Thymus (tissue), 11 donors: ENCODE measurements around the gene PDCD4. TPM values are rescaled to one million over a fixed set of nuclear protein-coding genes. Genes with fewer than 3 reads are reported as not detected.

Experiments
- DNase-seq, 9 donors: peaks; one replicate each; pipeline ENCODE4 v3.0.0-alpha.2; 2013; ENCODE audit warnings: low spot score in 9 of 9, low read depth in 6 of 9, missing footprints in 1 of 9
- H3K27ac ChIP-seq, 2 donors: one replicate each; pipeline ENCODE4 v1.5.1; 2013; ENCODE audit warnings: control low read depth in 1 of 2, low read depth in 1 of 2, low read length in 1 of 2, mild to moderate bottlenecking in 1 of 2, moderate library complexity in 1 of 2
- H3K27me3 ChIP-seq, 2 donors: one replicate each; pipeline ENCODE4 v1.5.1; 2013; ENCODE audit warnings: low read length in 1 of 2; ENCODE audit not compliant: control insufficient read depth in 2 of 2, insufficient read depth in 1 of 2
- H3K36me3 ChIP-seq, 2 donors: one replicate each; pipeline ENCODE4 v1.5.1; 2013; ENCODE audit warnings: low read length in 1 of 2, mild to moderate bottlenecking in 1 of 2, moderate library complexity in 1 of 2; ENCODE audit not compliant: control insufficient read depth in 2 of 2, insufficient read depth in 2 of 2
- H3K4me1 ChIP-seq, 2 donors: one replicate each; pipeline ENCODE4 v1.5.1; 2013; ENCODE audit warnings: low read length in 2 of 2; ENCODE audit not compliant: control insufficient read depth in 2 of 2, insufficient read depth in 2 of 2
- H3K4me3 ChIP-seq, 2 donors: one replicate each; pipeline ENCODE4 v1.5.1; 2013; ENCODE audit warnings: low read length in 2 of 2, control low read depth in 1 of 2, mild to moderate bottlenecking in 1 of 2
- H3K9me3 ChIP-seq, 2 donors: one replicate each; pipeline ENCODE4 v1.5.1; 2013; ENCODE audit warnings: low read length in 1 of 2, mild to moderate bottlenecking in 1 of 2; ENCODE audit not compliant: control insufficient read depth in 2 of 2, insufficient read depth in 1 of 2
- WGBS: extraction: QIAGEN DNeasy Blood & Tissue Kit; methylation state at CpG from one replicate; pipeline ENCODE4 v1.1.7; 2013; 5-methylcytosine and 5-hydroxymethylcytosine counted together
- polyA plus RNA-seq: library from polyadenylated mRNA; stranded (reverse); fragments of 200-250 nt; gene quantifications from one replicate; pipeline ENCODE4 v1.2.3, GENCODE V29; 2013
- total RNA-seq: library from RNA; stranded (reverse); fragments of 120-200 nt; gene quantifications from one replicate; pipeline ENCODE4 v1.2.4, GENCODE V29; 2013
- donor health status: healthy.

The PDCD4 gene
- total and polyA plus RNA-seq, 2 donors, result 113 to 260 TPM

DNA sequence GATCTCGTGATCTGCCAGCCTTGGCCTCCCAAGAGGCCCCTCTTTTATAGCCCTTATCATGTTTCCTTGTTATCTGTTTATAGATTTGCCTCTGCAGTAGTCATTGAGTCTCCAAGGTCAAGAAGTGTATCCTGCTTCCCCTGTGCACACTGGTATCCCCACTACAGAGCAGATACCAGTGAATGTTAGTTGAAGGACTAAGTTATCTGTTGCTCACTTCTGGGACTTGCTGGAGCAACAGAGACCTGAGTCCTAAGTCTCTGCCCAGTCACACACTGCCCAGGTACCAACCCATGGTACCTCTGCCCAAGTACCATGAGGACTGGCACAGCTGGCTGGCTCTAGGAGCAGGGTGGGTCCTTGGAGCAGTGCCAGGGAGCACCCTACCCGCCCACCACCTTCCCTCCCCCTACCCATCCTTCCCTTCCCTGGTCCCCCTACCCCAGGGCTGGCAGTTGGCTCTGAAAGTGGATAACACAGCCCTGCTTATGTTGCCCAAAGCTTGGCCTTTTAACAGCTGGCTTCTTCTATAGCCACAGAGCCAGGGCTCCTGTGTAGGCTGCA lies 26.5 kb upstream of the PDCD4 start:
- Histone ChIP-seq H3K27me3 (no peaks in the 10 kb centered on the region), H3K9me3 (no peaks in the 10 kb centered on the region), H3K27ac (no peak overlapping the region), H3K4me1 (peaks cover 9 to 32% of the 10 kb centered on the region in 2 donors), H3K4me3 (no peak overlapping the region), H3K36me3 (no peaks in the 10 kb centered on the region)
- WGBS, result 97% methylated on average over 2 of the region's 2 CpGs
- no peak for DNase-seq

GRCh38 chr10:110845756-110846620 lies 25.7 kb upstream of the PDCD4 start:
- Histone ChIP-seq H3K4me3 (no peak overlapping the region), H3K36me3 (no peaks in the 10 kb centered on the region), H3K4me1 (peaks cover 15 to 39% of the 10 kb centered on the region in 2 donors), H3K27ac (no peak overlapping the region), H3K27me3 (no peaks in the 10 kb centered on the region), H3K9me3 (no peaks in the 10 kb centered on the region)
- WGBS, result 92% methylated on average over 3 of the region's 3 CpGs
- DNase-seq, result no peak

DNA sequence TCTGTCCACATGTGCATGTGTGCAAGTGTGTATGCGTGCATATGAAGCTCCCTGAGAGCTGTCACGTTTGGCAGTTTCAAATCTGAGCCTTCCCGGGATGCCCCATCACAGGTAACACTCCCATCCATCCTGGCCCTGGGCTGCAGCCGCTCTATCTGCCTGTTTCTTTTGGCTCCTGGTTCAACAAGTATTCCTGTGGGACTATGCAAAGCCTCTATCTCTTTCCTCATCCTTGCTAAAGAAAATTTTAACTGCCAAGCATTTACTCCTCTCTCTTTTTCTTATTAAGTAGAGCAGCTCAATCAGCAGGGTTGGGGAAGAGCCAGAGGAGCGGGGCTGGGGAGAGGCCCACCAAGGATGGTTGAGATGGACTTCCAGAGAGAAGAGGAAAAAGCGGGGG lies 24.4 kb upstream of the PDCD4 start:
- peaks cover 19 to 49% of the 10 kb centered on the region in 2 donors for H3K4me1 ChIP-seq
- DNase-seq, result no peak
- no peaks in the 10 kb centered on the region for H3K36me3 ChIP-seq
- 96% methylated on average over 6 of the region's 6 CpGs for WGBS
- H3K27me3 ChIP-seq, result no peaks in the 10 kb centered on the region
- no peak overlapping the region for H3K4me3 ChIP-seq
- no peak overlapping the region for H3K27ac ChIP-seq
- no peaks in the 10 kb centered on the region for H3K9me3 ChIP-seq

GRCh38 chr10:110848106-110848505 lies 23.6 kb upstream of the PDCD4 start:
- Histone ChIP-seq H3K27me3 (no peaks in the 10 kb centered on the region), H3K9me3 (no peaks in the 10 kb centered on the region), H3K4me1 (peaks cover 14 to 47% of the 10 kb centered on the region in 2 donors), H3K4me3 (no peak overlapping the region), H3K36me3 (no peaks in the 10 kb centered on the region), H3K27ac (no peak overlapping the region)
- DNase-seq, result no peak
- 94% methylated on average over 2 of the region's 2 CpGs for WGBS

GRCh38 chr10:110850099-110850498 lies 21.6 kb upstream of the PDCD4 start:
- WGBS, result 90% methylated on average over 3 of the region's 3 CpGs
- Histone ChIP-seq H3K27me3 (no peaks in the 10 kb centered on the region), H3K27ac (no peak overlapping the region), H3K9me3 (no peaks in the 10 kb centered on the region), H3K36me3 (no peaks in the 10 kb centered on the region), H3K4me1 (peaks cover 11 to 47% of the 10 kb centered on the region in 2 donors), H3K4me3 (no peak overlapping the region)
- no peak for DNase-seq

DNA sequence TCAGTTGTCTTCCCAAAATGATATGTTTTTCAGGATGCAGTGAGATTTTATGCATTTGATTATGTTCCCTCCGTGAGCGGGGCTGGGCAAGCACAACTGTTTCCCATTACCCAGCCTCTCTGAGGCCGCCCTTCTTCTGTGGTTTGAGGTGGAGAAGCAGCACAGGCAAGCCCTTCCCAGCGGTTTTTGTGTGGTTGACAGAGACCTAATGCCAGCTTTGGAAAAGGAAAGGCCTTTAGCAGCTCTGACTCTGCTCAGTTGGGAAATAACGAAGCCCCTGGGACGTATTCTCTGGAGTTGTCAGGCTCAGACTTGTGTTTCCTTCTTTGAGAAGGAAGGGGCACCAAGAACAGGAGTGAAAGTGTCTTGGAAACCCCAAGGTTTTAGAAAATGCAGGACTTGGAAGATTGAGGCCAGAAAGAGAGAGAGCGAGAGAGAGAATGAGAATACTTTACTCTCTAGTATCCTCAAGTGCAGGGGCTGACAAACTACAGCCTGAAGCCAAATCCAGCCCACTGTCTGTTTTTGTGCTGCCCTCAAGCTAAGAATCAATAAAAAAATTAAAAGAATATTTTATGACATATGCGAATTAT lies 20.6 kb upstream of the PDCD4 start:
- DNase-seq, result peak in 1 of 9 donors; percentile 63
- Histone ChIP-seq H3K27me3 (no peaks in the 10 kb centered on the region), H3K9me3 (no peaks in the 10 kb centered on the region), H3K36me3 (no peaks in the 10 kb centered on the region), H3K27ac (no peak overlapping the region), H3K4me1 (peaks cover 13 to 45% of the 10 kb centered on the region in 2 donors), H3K4me3 (no peak overlapping the region)
- WGBS, result 30% methylated on average over 8 of the region's 8 CpGs

DNA sequence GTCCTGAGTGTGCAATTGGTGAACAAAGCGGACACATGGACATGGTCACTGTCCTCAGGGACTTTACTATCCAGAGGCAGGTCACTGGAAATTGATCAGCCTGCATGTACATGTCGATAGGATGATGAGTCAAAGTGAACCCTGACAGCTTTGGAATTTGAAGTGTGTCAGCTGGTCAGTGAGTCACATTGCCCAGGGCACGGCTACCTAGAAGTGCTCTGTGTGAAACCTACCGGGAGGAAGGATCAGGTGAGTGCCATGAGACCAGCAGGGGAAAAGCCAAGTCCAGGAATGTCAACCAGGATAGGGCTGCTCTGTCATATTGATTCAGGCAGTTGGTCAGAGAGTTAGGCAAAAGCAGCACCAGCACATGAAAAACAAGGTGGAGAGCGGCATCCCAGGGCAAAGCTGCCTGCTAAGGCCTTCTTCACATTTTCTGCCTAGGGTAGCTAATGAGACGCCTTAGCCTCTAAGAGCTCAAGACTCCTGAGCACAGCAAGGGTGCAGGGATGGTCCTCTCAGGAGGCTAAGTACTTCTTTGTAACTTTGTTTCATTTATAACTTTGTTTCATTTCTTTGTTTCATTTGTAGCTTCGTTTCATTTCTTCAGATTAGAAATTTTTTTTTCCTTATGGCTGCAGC lies 19.4 kb upstream of the PDCD4 start:
- DNase-seq, result no peak
- Histone ChIP-seq H3K27me3 (no peaks in the 10 kb centered on the region), H3K9me3 (no peaks in the 10 kb centered on the region), H3K4me3 (no peak overlapping the region), H3K4me1 (peaks cover 16 to 44% of the 10 kb centered on the region in 2 donors), H3K36me3 (no peaks in the 10 kb centered on the region), H3K27ac (no peak overlapping the region)
- WGBS, result 83% methylated on average over 7 of the region's 7 CpGs

DNA sequence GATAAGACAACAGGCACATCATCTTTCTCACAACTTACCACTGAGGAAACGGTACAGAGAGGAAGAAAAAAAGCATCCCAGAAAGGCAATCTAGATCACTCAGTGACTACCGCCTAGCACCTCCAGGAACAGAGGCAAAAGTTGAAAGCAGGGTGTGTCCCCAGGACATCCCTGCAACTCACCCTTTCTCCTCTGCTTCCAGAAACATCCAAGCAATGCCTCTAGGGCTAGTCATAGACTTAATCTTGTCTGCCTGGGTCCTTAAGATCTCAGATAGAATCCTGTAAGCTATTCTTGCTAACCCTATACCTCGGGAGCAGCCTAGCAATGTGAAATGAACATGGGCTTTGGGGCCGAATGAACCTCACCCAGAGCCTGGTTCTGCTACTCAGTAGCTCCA lies 18.8 kb upstream of the PDCD4 start:
- Histone ChIP-seq H3K27me3 (no peaks in the 10 kb centered on the region), H3K9me3 (no peaks in the 10 kb centered on the region), H3K4me3 (no peak overlapping the region), H3K36me3 (no peaks in the 10 kb centered on the region), H3K4me1 (peaks cover 18 to 50% of the 10 kb centered on the region in 2 donors), H3K27ac (no peak overlapping the region)
- DNase-seq, result no peak
- WGBS, result 95% methylated on average over 4 of the region's 4 CpGs
